ENCODE data around the gene OR13A1.
"Not testable (repeated sequence)": the region's sequence is repeated elsewhere in the genome, so short reads cannot be mapped to it uniquely, and the experiment has no call there.

The OR13A1 gene

GRCh38 chr10:45280113-45280760 is 35.2 kb downstream of the OR13A1 start:
- DNase-seq: no peak

GRCh38 chr10:45279682-45280081 is 35.7 kb downstream of the OR13A1 start:
- no peak for DNase-seq

GRCh38 chr10:45278860-45279498 is 36.4 kb downstream of the OR13A1 start:
- DNase-seq: no peak

GRCh38 chr10:45276146-45276545 is 39.3 kb downstream of the OR13A1 start:
- not testable (repeated sequence) for DNase-seq

- DNase-seq: no peak
Observed at GRCh38 chr10:45274364-45274763, 41.0 kb downstream of the OR13A1 start.

- DNase-seq: not testable (repeated sequence)
Observed at GRCh38 chr10:45267777-45268176, 47.6 kb downstream of the OR13A1 start.

- DNase-seq: no peak
Observed at GRCh38 chr10:45265996-45266395, 49.4 kb downstream of the OR13A1 start.

- DNase-seq: no peak
Observed at GRCh38 chr10:45261946-45262345, 53.5 kb downstream of the OR13A1 start.

- DNase-seq: no peak
Observed at GRCh38 chr10:45261243-45261775, 54.1 kb downstream of the OR13A1 start.

- DNase-seq: not testable (repeated sequence)
Observed at GRCh38 chr10:45260635-45261034, 54.8 kb downstream of the OR13A1 start.

GRCh38 chr10:45259786-45260495 is 55.5 kb downstream of the OR13A1 start:
- DNase-seq: not testable (repeated sequence)

- DNase-seq: no peak
Observed at GRCh38 chr10:45257600-45257999, 57.8 kb downstream of the OR13A1 start.

- DNase-seq: no peak
Observed at GRCh38 chr10:45256246-45256645, 59.2 kb downstream of the OR13A1 start.

GRCh38 chr10:45255706-45256105 is 59.7 kb downstream of the OR13A1 start:
- no peak for DNase-seq

GRCh38 chr10:45254892-45255291 is 60.5 kb downstream of the OR13A1 start:
- no peak for DNase-seq

- DNase-seq: no peak
Observed at GRCh38 chr10:45253183-45253914, 62.1 kb downstream of the OR13A1 start.

Data from cortex of kidney (tissue), 1 donor.